GM10847 (cell line): ENCODE data around the gene SHMT1.

Experiments used
- POLR2A ChIP-seq: IDR thresholded peaks from 2 replicates; pipeline ENCODE4 v1.6.1; 2011; ENCODE audit not compliant: insufficient read length; ENCODE audit errors: extremely low read depth

SHMT1 gene

GRCh38 chr17:18281788-18282187 lies 81.6 kb downstream of the SHMT1 start:
- no peak for TF ChIP-seq POLR2A

GRCh38 chr17:18280766-18281371 lies 82.5 kb downstream of the SHMT1 start:
- no peak for TF ChIP-seq POLR2A

- TF ChIP-seq POLR2A: no peak
Observed at GRCh38 chr17:18280249-18280648, 83.1 kb downstream of the SHMT1 start.

- TF ChIP-seq POLR2A: no peak
Observed at GRCh38 chr17:18278867-18279266, 84.5 kb downstream of the SHMT1 start.
